ENCODE measurements around the gene USP48.

Gene USP48

DNA sequence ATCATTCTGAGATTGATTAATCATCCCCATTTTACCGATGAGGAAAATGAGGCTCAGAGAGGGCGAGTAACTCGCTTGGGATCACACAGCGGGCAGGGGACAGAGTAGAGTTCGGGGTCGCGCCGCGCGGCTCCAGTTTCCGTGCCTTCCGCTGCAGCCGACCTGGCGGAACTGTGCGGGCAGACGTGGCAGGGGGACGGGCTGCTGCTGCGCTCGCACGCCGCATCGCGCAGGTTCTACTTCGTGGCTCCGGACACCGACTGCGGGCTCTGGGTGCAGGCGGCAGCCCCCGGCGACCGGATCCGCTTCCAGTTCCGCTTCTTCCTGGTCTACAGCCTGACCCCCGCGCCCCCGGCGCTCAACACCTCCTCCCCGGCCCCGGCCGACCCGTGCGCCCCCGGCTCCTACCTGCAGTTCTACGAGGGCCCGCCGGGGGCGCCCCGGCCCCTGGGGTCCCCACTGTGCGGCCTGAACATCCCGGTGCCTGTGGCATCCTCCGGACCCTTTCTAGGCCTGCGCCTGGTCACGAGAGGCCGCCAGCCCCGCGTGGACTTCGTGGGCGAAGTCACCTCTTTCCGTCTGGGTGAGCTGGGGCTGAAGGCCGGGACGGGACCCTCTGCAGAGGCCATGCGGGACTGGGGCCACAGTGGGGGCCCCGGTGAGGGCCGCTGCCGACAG is 31.4 kb upstream of the USP48 start:
- no peak for TF ChIP-seq ZNF274 (IDR thresholded peaks at IDR 0.05; ENCODE audit: low read depth, low read length)
- no peak for TF ChIP-seq YY1 (IDR thresholded peaks at IDR 0.05; ENCODE audit: insufficient read depth, insufficient read length)
- no peak for TF ChIP-seq SUZ12 (IDR thresholded peaks at IDR 0.05; ENCODE audit: extremely low read depth, insufficient read depth, insufficient read length)
- H3K4me1 ChIP-seq (ENCODE audit: insufficient read depth, insufficient read length): peaks cover 9% of the 10 kb centered on the region
- H3K9me3 ChIP-seq (ENCODE audit: insufficient read depth, low read length): no peaks in the 10 kb centered on the region
- DNase-seq (ENCODE audit: low read depth, low spot score): no peak
- H3K27me3 ChIP-seq (ENCODE audit: insufficient read depth, insufficient read length): no peaks in the 10 kb centered on the region
- peak overlapping the region; percentile 76 for H3K9ac ChIP-seq (ENCODE audit: insufficient read length, low read depth)
- no peaks in the 10 kb centered on the region for H3K36me3 ChIP-seq (ENCODE audit: insufficient read depth, insufficient read length, low read length)
- H3K4me3 ChIP-seq (ENCODE audit: insufficient read length, low read depth): peak overlapping the region; percentile 53

DNA sequence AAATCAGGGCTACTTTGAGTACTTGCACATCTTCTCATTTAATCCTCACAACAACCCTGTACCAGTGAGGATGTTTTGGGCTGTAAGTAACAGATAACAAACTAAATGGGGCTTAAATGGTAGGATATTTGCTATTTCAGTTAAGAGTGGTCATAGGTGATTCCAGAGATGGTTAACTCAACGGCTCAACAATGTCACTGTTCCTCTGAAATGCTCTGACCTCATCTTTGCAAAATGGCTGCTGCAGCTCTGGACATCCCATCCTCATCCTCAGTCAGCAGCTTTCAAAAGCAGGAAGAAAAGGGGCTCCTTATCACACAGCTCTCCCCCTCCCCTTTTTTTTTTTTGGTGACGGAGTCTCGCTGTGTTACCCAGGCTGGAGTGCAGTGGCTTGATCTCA is 30.6 kb upstream of the USP48 start:
- Histone ChIP-seq H3K9ac (ENCODE audit: insufficient read length, low read depth) (no peak overlapping the region), H3K36me3 (ENCODE audit: insufficient read depth, insufficient read length, low read length) (no peaks in the 10 kb centered on the region), H3K27me3 (ENCODE audit: insufficient read depth, insufficient read length) (no peaks in the 10 kb centered on the region), H3K4me1 (ENCODE audit: insufficient read depth, insufficient read length) (peaks cover 9% of the 10 kb centered on the region), H3K9me3 (ENCODE audit: insufficient read depth, low read length) (no peaks in the 10 kb centered on the region), H3K4me3 (ENCODE audit: insufficient read length, low read depth) (no peak overlapping the region)
- TF ChIP-seq YY1 (IDR thresholded peaks at IDR 0.05; ENCODE audit: insufficient read depth, insufficient read length) (no peak), ZNF274 (IDR thresholded peaks at IDR 0.05; ENCODE audit: low read depth, low read length) (no peak), SUZ12 (IDR thresholded peaks at IDR 0.05; ENCODE audit: extremely low read depth, insufficient read depth, insufficient read length) (no peak)
- no peak for DNase-seq (ENCODE audit: low read depth, low spot score)

DNA sequence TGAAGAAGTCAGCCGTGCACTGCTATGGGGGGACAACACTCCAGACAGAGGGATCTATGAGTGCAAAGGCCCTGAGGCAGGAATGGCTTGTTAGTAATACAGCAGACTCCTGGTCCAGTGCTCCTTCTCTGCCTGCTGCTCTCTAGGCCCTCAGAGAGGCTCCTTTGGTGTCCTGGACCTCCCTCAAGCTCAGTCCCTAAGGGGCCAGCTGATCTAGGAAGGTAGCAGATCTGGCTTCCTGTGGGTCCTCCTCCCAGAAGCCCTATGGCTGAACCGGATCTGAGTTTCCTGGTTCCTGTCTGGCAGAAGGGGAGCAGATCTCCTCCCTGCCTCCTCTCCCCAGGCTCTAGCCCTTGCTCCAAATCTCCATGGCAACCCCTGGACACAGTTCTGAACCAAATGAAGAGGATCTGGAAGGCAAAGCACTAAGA is 28.9 kb upstream of the USP48 start, which contains the start of gene LDLRAD2:
Gene LDLRAD2 (plus strand): TSS at position 391 of the 431 bp plus-strand sequence. CDS start 187 bp downstream, outside the sequence.
- H3K9me3 ChIP-seq (ENCODE audit: insufficient read depth, low read length): no peaks in the 10 kb centered on the region

DNA sequence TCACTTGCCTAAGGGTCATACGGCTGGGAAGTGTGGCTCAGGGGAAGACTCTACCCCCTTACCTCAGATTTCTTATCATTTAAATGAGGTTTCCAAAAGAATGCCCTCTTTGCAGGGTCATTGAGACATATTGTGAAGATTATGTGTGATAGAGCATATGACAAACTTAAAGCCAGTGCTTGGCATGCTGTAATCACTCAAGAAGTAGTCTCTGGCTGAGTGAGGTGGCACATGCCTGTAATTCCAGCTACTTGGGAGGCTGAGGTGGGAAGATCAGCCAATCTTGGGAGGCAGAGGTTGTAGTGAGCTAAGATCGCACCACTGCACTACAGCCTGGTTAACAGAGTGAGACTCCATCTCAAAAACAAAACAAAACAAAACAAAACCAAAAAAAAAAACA is 21.6 kb upstream of the USP48 start:
- DNase-seq (ENCODE audit: low read depth, low spot score): no peak
- H3K9me3 ChIP-seq (ENCODE audit: insufficient read depth, low read length): no peaks in the 10 kb centered on the region
- no peaks in the 10 kb centered on the region for H3K27me3 ChIP-seq (ENCODE audit: insufficient read depth, insufficient read length)
- H3K4me1 ChIP-seq (ENCODE audit: insufficient read depth, insufficient read length): no peaks in the 10 kb centered on the region
- H3K9ac ChIP-seq (ENCODE audit: insufficient read length, low read depth): no peak overlapping the region
- H3K36me3 ChIP-seq (ENCODE audit: insufficient read depth, insufficient read length, low read length): no peaks in the 10 kb centered on the region
- H3K4me3 ChIP-seq (ENCODE audit: insufficient read length, low read depth): no peak overlapping the region
- TF ChIP-seq SUZ12 (IDR thresholded peaks at IDR 0.05; ENCODE audit: extremely low read depth, insufficient read depth, insufficient read length) (no peak), YY1 (IDR thresholded peaks at IDR 0.05; ENCODE audit: insufficient read depth, insufficient read length) (no peak), ZNF274 (IDR thresholded peaks at IDR 0.05; ENCODE audit: low read depth, low read length) (no peak)

More for the DNA sequence above, 28.9 kb upstream of the USP48 start, which contains the start of gene LDLRAD2:
- no peak for TF ChIP-seq YY1 (IDR thresholded peaks at IDR 0.05; ENCODE audit: insufficient read depth, insufficient read length)
- no peak for TF ChIP-seq SUZ12 (IDR thresholded peaks at IDR 0.05; ENCODE audit: extremely low read depth, insufficient read depth, insufficient read length)
- TF ChIP-seq ZNF274 (IDR thresholded peaks at IDR 0.05; ENCODE audit: low read depth, low read length): no peak
- Histone ChIP-seq H3K9ac (ENCODE audit: insufficient read length, low read depth) (no peak within 1 kb of the TSS), H3K4me1 (ENCODE audit: insufficient read depth, insufficient read length) (peaks cover 9% of the 10 kb centered on the region), H3K36me3 (ENCODE audit: insufficient read depth, insufficient read length, low read length) (no peaks in the 10 kb centered on the region), H3K27me3 (ENCODE audit: insufficient read depth, insufficient read length) (no peaks in the 10 kb centered on the region), H3K4me3 (ENCODE audit: insufficient read length, low read depth) (no peak within 1 kb of the TSS)
- no peak for DNase-seq (ENCODE audit: low read depth, low spot score)

DNA sequence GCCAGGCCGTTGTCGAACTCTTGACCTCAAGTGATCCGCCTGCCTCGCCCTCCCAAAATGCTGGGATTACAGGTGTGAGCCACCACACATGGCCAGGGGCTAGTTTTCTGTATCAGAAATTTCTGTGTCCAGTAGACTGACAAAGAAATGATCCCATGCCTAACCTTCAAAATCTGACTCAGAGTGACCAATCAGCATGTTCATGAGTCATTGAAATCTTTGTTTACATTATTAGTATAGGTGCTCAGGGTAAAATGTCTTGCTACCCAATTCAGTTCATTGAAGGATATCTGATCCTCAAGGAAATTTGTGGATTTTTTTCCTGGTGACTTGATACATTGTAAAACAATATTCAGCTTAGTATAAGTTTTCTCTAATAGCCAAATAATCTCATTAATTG is 18.2 kb upstream of the USP48 start:
- H3K4me3 ChIP-seq (ENCODE audit: insufficient read length, low read depth): no peak overlapping the region
- no peak overlapping the region for H3K9ac ChIP-seq (ENCODE audit: insufficient read length, low read depth)
- H3K9me3 ChIP-seq (ENCODE audit: insufficient read depth, low read length): no peaks in the 10 kb centered on the region
- no peak for DNase-seq (ENCODE audit: low read depth, low spot score)
- H3K36me3 ChIP-seq (ENCODE audit: insufficient read depth, insufficient read length, low read length): no peaks in the 10 kb centered on the region
- H3K4me1 ChIP-seq (ENCODE audit: insufficient read depth, insufficient read length): no peaks in the 10 kb centered on the region
- no peaks in the 10 kb centered on the region for H3K27me3 ChIP-seq (ENCODE audit: insufficient read depth, insufficient read length)
- no peak for TF ChIP-seq SUZ12 (IDR thresholded peaks at IDR 0.05; ENCODE audit: extremely low read depth, insufficient read depth, insufficient read length)
- TF ChIP-seq YY1 (IDR thresholded peaks at IDR 0.05; ENCODE audit: insufficient read depth, insufficient read length): no peak
- no peak for TF ChIP-seq ZNF274 (IDR thresholded peaks at IDR 0.05; ENCODE audit: low read depth, low read length)

DNA sequence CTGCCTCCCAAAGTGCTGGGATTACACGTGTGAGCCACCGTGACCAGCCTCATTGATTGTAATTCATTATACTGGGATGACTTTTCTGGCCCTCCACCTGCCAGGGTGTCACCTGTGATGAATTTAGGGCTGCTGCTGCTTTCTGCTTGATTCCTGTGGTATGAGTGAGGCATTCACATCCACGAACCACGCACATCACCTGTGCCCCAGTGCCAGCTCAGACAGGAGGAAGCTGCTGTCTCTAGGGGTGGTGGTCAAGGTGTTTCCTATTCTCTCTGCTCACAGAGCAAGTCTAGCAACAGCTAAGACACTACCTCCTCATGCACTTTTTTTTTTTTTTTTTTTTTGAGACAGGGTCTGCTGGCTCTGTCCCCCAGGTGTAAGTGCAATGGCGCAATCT is 16.8 kb upstream of the USP48 start:
- no peak overlapping the region for H3K9ac ChIP-seq (ENCODE audit: insufficient read length, low read depth)
- no peak for DNase-seq (ENCODE audit: low read depth, low spot score)
- TF ChIP-seq ZNF274 (IDR thresholded peaks at IDR 0.05; ENCODE audit: low read depth, low read length) (no peak), SUZ12 (IDR thresholded peaks at IDR 0.05; ENCODE audit: extremely low read depth, insufficient read depth, insufficient read length) (no peak), YY1 (IDR thresholded peaks at IDR 0.05; ENCODE audit: insufficient read depth, insufficient read length) (no peak)

DNA sequence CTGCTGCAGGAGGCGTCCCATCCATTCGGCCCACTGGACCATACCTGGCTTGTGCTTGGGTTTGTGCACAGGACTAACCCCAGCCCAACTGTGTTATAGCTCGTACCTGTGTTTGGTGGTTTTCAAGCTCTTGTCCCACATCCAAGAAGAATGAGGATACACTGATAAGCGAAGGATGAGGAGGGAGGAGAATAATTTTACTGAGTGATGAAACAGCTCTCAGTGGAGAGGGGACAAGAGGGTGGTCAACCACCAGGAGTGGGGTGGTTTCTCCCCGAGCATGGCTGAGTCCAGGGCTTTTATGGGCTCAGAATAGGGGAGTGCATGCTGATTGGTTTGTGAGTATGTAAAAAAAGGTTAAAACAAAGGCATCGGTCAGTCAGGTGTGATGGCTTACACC is 12.1 kb upstream of the USP48 start:
- Histone ChIP-seq H3K4me3 (ENCODE audit: insufficient read length, low read depth) (no peak overlapping the region), H3K9me3 (ENCODE audit: insufficient read depth, low read length) (peaks cover 12% of the 10 kb centered on the region; the same call in 1 of the 2 replicates), H3K4me1 (ENCODE audit: insufficient read depth, insufficient read length) (no peaks in the 10 kb centered on the region), H3K9ac (ENCODE audit: insufficient read length, low read depth) (no peak overlapping the region), H3K36me3 (ENCODE audit: insufficient read depth, insufficient read length, low read length) (no peaks in the 10 kb centered on the region), H3K27me3 (ENCODE audit: insufficient read depth, insufficient read length) (no peaks in the 10 kb centered on the region)
- no peak for TF ChIP-seq YY1 (IDR thresholded peaks at IDR 0.05; ENCODE audit: insufficient read depth, insufficient read length)
- no peak for TF ChIP-seq SUZ12 (IDR thresholded peaks at IDR 0.05; ENCODE audit: extremely low read depth, insufficient read depth, insufficient read length)
- no peak for TF ChIP-seq ZNF274 (IDR thresholded peaks at IDR 0.05; ENCODE audit: low read depth, low read length)
- no peak for DNase-seq (ENCODE audit: low read depth, low spot score)

More for the DNA sequence above, 16.8 kb upstream of the USP48 start:
- no peaks in the 10 kb centered on the region for H3K27me3 ChIP-seq (ENCODE audit: insufficient read depth, insufficient read length)
- H3K4me3 ChIP-seq (ENCODE audit: insufficient read length, low read depth): no peak overlapping the region
- no peaks in the 10 kb centered on the region for H3K4me1 ChIP-seq (ENCODE audit: insufficient read depth, insufficient read length)
- no peaks in the 10 kb centered on the region for H3K36me3 ChIP-seq (ENCODE audit: insufficient read depth, insufficient read length, low read length)
- peaks cover 7% of the 10 kb centered on the region; the same call in 1 of the 2 replicates for H3K9me3 ChIP-seq (ENCODE audit: insufficient read depth, low read length)
